ENCODE measurements around the gene TET3. TPM values are rescaled to one million over a fixed set of nuclear protein-coding genes. Genes with fewer than 3 reads are reported as not detected.

Gene TET3
- total RNA-seq, 1 donor from 2014 or later, result 6.2 TPM

- no peak overlapping the region for H3K4me3 ChIP-seq
- peaks cover 53% of the 10 kb centered on the region for H3K36me3 Mint-ChIP-seq
- DNase-seq (ENCODE audit: low spot score), result no peak
- H3K27ac ChIP-seq, result no peak overlapping the region
- no peak overlapping the region for H3K4me3 Mint-ChIP-seq
- H3K79me2 ChIP-seq (ENCODE audit: low read depth), result no peaks in the 10 kb centered on the region
- no peaks in the 10 kb centered on the region for H3K4me1 ChIP-seq
- peaks cover 24% of the 10 kb centered on the region for H4K20me1 ChIP-seq (ENCODE audit: low read depth)
- H3K27ac Mint-ChIP-seq, result no peak overlapping the region
- TF ChIP-seq EZH2 (IDR thresholded peaks at IDR 0.05) (no peak), EZH2phosphoT487 (IDR thresholded peaks at IDR 0.05) (no peak), CTCF (IDR thresholded peaks at IDR 0.05) (no peak)
- no peak overlapping the region for H3K4me2 ChIP-seq
- no peak overlapping the region for H2AFZ ChIP-seq (replicated peaks)
- H3K9me3 Mint-ChIP-seq, result no peaks in the 10 kb centered on the region
- no peaks in the 10 kb centered on the region for H3K27me3 ChIP-seq
- no peaks in the 10 kb centered on the region for H3K4me1 Mint-ChIP-seq
- H3K36me3 ChIP-seq, result peaks cover 3% of the 10 kb centered on the region
- H3K9ac ChIP-seq, result no peak overlapping the region
- no peaks in the 10 kb centered on the region for H3K27me3 Mint-ChIP-seq (ENCODE audit: insufficient read depth, low read depth)
- no peaks in the 10 kb centered on the region for H3K9me3 ChIP-seq (ENCODE audit: low read depth)
- no peaks in the 10 kb centered on the region for H3F3A ChIP-seq (ENCODE audit: low read depth)
These were observed 31.9 kb upstream of the TET3 start for GRCh38 chr2:73952499-73953446.

- Histone ChIP-seq H3K36me3 (no peaks in the 10 kb centered on the region), H3K4me2 (no peak overlapping the region), H3K27ac (no peak overlapping the region), H3K4me3 (no peak overlapping the region), H3K9me3 (ENCODE audit: low read depth) (no peaks in the 10 kb centered on the region), H3F3A (ENCODE audit: low read depth) (no peaks in the 10 kb centered on the region), H4K20me1 (ENCODE audit: low read depth) (peaks cover 22% of the 10 kb centered on the region), H3K9ac (no peak overlapping the region), H3K79me2 (ENCODE audit: low read depth) (no peaks in the 10 kb centered on the region), H3K4me1 (no peaks in the 10 kb centered on the region), H3K27me3 (no peaks in the 10 kb centered on the region), H2AFZ (replicated peaks) (no peak overlapping the region)
- H3K36me3 Mint-ChIP-seq, result peaks cover 50% of the 10 kb centered on the region
- H3K27ac Mint-ChIP-seq, result no peak overlapping the region
- TF ChIP-seq EZH2phosphoT487 (IDR thresholded peaks at IDR 0.05), result no peak
- no peak for TF ChIP-seq EZH2 (IDR thresholded peaks at IDR 0.05)
- TF ChIP-seq CTCF (IDR thresholded peaks at IDR 0.05), result no peak
- no peak for DNase-seq (ENCODE audit: low spot score)
- H3K9me3 Mint-ChIP-seq, result no peaks in the 10 kb centered on the region
- no peaks in the 10 kb centered on the region for H3K27me3 Mint-ChIP-seq (ENCODE audit: insufficient read depth, low read depth)
- no peaks in the 10 kb centered on the region for H3K4me1 Mint-ChIP-seq
- H3K4me3 Mint-ChIP-seq, result no peak overlapping the region
These were observed 28.4 kb upstream of the TET3 start for GRCh38 chr2:73956218-73956865.

GRCh38 chr2:73961274-73961673, 23.4 kb upstream of the TET3 start:
- H3K27ac Mint-ChIP-seq, result no peak overlapping the region
- Histone ChIP-seq H3K27ac (no peak overlapping the region), H4K20me1 (ENCODE audit: low read depth) (peaks cover 10% of the 10 kb centered on the region), H3K36me3 (no peaks in the 10 kb centered on the region), H3K9me3 (ENCODE audit: low read depth) (no peaks in the 10 kb centered on the region), H3K9ac (no peak overlapping the region), H3F3A (ENCODE audit: low read depth) (no peaks in the 10 kb centered on the region), H3K4me2 (no peak overlapping the region), H3K4me3 (no peak overlapping the region), H3K27me3 (no peaks in the 10 kb centered on the region), H2AFZ (replicated peaks) (no peak overlapping the region), H3K4me1 (no peaks in the 10 kb centered on the region), H3K79me2 (ENCODE audit: low read depth) (no peaks in the 10 kb centered on the region)
- H3K27me3 Mint-ChIP-seq (ENCODE audit: insufficient read depth, low read depth), result peaks cover 3% of the 10 kb centered on the region
- no peak overlapping the region for H3K4me3 Mint-ChIP-seq
- H3K9me3 Mint-ChIP-seq, result no peaks in the 10 kb centered on the region
- no peak for DNase-seq (ENCODE audit: low spot score)
- no peaks in the 10 kb centered on the region for H3K4me1 Mint-ChIP-seq
- TF ChIP-seq EZH2phosphoT487 (IDR thresholded peaks at IDR 0.05), result no peak
- no peak for TF ChIP-seq EZH2 (IDR thresholded peaks at IDR 0.05)
- no peak for TF ChIP-seq CTCF (IDR thresholded peaks at IDR 0.05)
- H3K36me3 Mint-ChIP-seq, result peaks cover 27% of the 10 kb centered on the region
